GM18870 (cell line): ENCODE results near the gene C20orf141.

Experiments used
- ATAC-seq: cut with Tn5 transposase; IDR thresholded peaks from one replicate; pipeline ENCODE4 v1.9.1; 2021; ENCODE audit warnings: moderate library complexity; ENCODE audit not compliant: unreplicated experiment

Gene C20orf141

GRCh38 chr20:2840967-2841531 is 26.3 kb downstream of the C20orf141 start:
- ATAC-seq = no peak

- no peak for ATAC-seq
Measured at GRCh38 chr20:2845607-2846006, 30.8 kb downstream of the C20orf141 start.

GRCh38 chr20:2846698-2847097 is 31.9 kb downstream of the C20orf141 start:
- no peak for ATAC-seq

GRCh38 chr20:2847802-2848201 is 33.0 kb downstream of the C20orf141 start:
- ATAC-seq = no peak

GRCh38 chr20:2849529-2849928 is 34.7 kb downstream of the C20orf141 start:
- no peak for ATAC-seq

- no peak for ATAC-seq
Measured at GRCh38 chr20:2851086-2851485, 36.3 kb downstream of the C20orf141 start.

- ATAC-seq = no peak
Measured at GRCh38 chr20:2858591-2858990, 43.8 kb downstream of the C20orf141 start.

GRCh38 chr20:2859330-2860121 is 44.7 kb downstream of the C20orf141 start:
- ATAC-seq = no peak

- no peak for ATAC-seq
Measured at GRCh38 chr20:2864626-2865025, 49.8 kb downstream of the C20orf141 start.

- ATAC-seq = no peak
Measured at GRCh38 chr20:2865101-2865500, 50.3 kb downstream of the C20orf141 start.
